ENCODE data around the gene FBL. TPM values are rescaled to one million over a fixed set of nuclear protein-coding genes. Genes with fewer than 3 reads are reported as not detected.

FBL gene
- total RNA-seq, 1 experiment from 2014 or later = 437 TPM

DNA sequence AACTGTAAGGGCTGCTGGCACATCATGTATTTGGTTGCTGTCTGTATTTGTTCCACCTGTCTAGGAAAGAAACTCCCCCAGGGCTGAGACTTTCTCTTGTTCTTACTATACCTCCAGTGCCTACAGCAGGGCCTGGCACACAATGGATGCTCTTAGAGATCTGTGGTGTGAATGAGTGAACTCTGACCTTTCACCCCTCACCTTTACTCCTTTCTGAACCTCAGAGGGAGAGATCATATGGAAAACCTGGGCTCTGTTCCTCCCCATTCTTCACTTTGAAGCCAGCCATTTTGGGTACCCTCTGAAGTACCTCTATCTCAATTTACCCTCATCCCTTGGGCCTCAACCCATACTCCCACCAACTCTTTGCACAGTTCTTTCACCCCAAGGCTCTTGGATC lies 15.3 kb downstream of the FBL start:
- Histone ChIP-seq H3K79me2 (ENCODE audit: low read depth) (no peaks in the 10 kb centered on the region), H4K20me1 (ENCODE audit: insufficient read depth) (no peaks in the 10 kb centered on the region), H3K4me3 (no peak overlapping the region), H3K36me3 (ENCODE audit: low read depth) (peaks cover 10% of the 10 kb centered on the region; the same call in 1 of the 2 replicates), H3K27me3 (ENCODE audit: insufficient read depth, low read depth) (no peaks in the 10 kb centered on the region), H3F3A (ENCODE audit: insufficient read depth, low read depth) (0 out of 2 replicates have a peak, but pooled peaks cover 3% of the 10 kb centered on the region), H3K4me2 (no peak overlapping the region), H3K4me1 (replicated peaks; ENCODE audit: insufficient read depth) (no peaks in the 10 kb centered on the region), H3K9me3 (ENCODE audit: insufficient read depth, low read depth) (no peaks in the 10 kb centered on the region), H2AFZ (no peak overlapping the region), H3K9me2 (ENCODE audit: insufficient read depth) (no peaks in the 10 kb centered on the region), H3K27ac (no peak overlapping the region)
- ChIA-PET POLR2A (ENCODE audit: unreplicated experiment) (no interaction called here), CTCF (no interaction called here)
- BruUV-seq (replicated peaks) = no TSS peak
- DNase-seq = no peak
- intact Hi-C loops (cut with micrococcal nuclease; ENCODE audit: unreplicated experiment) = no loop called here
- no peak for TF ChIP-seq EZH2 (IDR thresholded peaks at IDR 0.05; ENCODE audit: low read depth)
- no peak for TF ChIP-seq CTCF (conservative IDR thresholded peaks at IDR 0.05)

DNA sequence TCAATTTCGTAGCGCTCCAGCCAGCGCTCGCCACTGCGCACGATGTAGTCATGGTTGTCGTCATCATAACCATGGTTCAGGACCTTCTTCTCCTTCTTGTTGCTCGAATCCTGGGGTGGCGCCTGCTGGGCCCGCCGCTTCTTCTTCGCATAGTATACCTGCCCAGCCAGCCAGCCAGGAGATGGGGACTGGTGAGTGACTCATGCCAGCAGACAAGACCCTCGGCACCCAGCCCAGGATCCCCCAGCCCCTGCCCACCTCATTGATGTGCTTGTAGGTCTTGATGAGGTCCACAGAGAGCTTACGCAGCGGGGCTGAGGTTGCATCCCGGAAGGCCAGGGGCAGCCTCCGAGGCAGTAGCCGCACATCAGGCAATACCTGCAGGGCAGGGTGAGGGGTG lies 15.8 kb downstream of the FBL start:
- TF ChIP-seq EZH2 (IDR thresholded peaks at IDR 0.05; ENCODE audit: low read depth) (no peak), CTCF (conservative IDR thresholded peaks at IDR 0.05) (no peak)
- no TSS peak for BruUV-seq (replicated peaks)
- H4K20me1 ChIP-seq (ENCODE audit: insufficient read depth) = no peaks in the 10 kb centered on the region
- no peak for DNase-seq
- H3K79me2 ChIP-seq (ENCODE audit: low read depth) = no peaks in the 10 kb centered on the region
- H3K9me2 ChIP-seq (ENCODE audit: insufficient read depth) = no peaks in the 10 kb centered on the region
- H3F3A ChIP-seq (ENCODE audit: insufficient read depth, low read depth) = 0 out of 2 replicates have a peak, but pooled peaks cover 3% of the 10 kb centered on the region
- H3K4me1 ChIP-seq (replicated peaks; ENCODE audit: insufficient read depth) = no peaks in the 10 kb centered on the region
- no peak overlapping the region for H3K27ac ChIP-seq
- H3K27me3 ChIP-seq (ENCODE audit: insufficient read depth, low read depth) = no peaks in the 10 kb centered on the region
- ChIA-PET POLR2A (ENCODE audit: unreplicated experiment) (no interaction called here), CTCF (no interaction called here)
- no peak overlapping the region for H2AFZ ChIP-seq
- peaks cover 8% of the 10 kb centered on the region; the same call in 1 of the 2 replicates for H3K36me3 ChIP-seq (ENCODE audit: low read depth)
- no peaks in the 10 kb centered on the region for H3K9me3 ChIP-seq (ENCODE audit: insufficient read depth, low read depth)
- intact Hi-C loops (cut with micrococcal nuclease; ENCODE audit: unreplicated experiment) = no loop called here
- H3K4me3 ChIP-seq = no peak overlapping the region
- no peak overlapping the region for H3K4me2 ChIP-seq

DNA sequence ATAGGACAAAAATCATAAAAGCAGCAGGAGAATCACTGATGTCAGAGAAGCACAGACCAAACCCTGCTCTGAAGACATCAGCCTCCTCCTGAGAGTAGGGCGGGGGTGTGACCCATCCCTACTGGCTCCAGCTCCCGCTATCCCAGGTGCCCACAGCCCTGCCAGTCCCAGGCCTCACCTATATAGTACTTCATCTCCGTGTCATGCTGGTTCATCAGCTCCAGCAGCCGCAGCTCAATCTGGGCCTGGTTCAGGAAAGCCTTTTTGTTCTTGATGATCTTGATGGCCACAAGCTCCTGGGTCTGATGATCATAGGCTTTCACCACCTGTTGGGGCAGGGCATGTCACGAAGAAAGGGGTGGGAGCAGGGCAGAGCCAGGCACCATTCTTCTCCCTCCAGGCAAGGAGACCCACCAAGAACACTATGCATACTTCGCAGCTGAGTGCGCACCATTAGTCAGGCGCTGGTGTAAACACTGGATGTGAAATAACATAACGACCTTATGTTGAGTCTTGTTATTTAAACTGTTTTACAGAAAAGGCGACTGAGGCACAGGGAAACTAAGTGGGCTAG lies 16.4 kb downstream of the FBL start:
- intact Hi-C loops (cut with micrococcal nuclease; ENCODE audit: unreplicated experiment) = no loop called here
- peaks cover 8% of the 10 kb centered on the region; the same call in 1 of the 2 replicates for H3K36me3 ChIP-seq (ENCODE audit: low read depth)
- H3K4me3 ChIP-seq = no peak overlapping the region
- no peak overlapping the region for H3K27ac ChIP-seq
- H2AFZ ChIP-seq = no peak overlapping the region
- TF ChIP-seq EZH2 (IDR thresholded peaks at IDR 0.05; ENCODE audit: low read depth) (no peak), CTCF (conservative IDR thresholded peaks at IDR 0.05) (no peak)
- 0 out of 2 replicates have a peak, but pooled peaks cover 3% of the 10 kb centered on the region for H3F3A ChIP-seq (ENCODE audit: insufficient read depth, low read depth)
- no peaks in the 10 kb centered on the region for H4K20me1 ChIP-seq (ENCODE audit: insufficient read depth)
- no peaks in the 10 kb centered on the region for H3K9me3 ChIP-seq (ENCODE audit: insufficient read depth, low read depth)
- ChIA-PET CTCF (no interaction called here), POLR2A (ENCODE audit: unreplicated experiment) (no interaction called here)
- H3K27me3 ChIP-seq (ENCODE audit: insufficient read depth, low read depth) = no peaks in the 10 kb centered on the region
- no peaks in the 10 kb centered on the region for H3K9me2 ChIP-seq (ENCODE audit: insufficient read depth)
- H3K4me2 ChIP-seq = no peak overlapping the region
- no peak for DNase-seq
- BruUV-seq (replicated peaks) = no TSS peak
- no peaks in the 10 kb centered on the region for H3K4me1 ChIP-seq (replicated peaks; ENCODE audit: insufficient read depth)
- no peaks in the 10 kb centered on the region for H3K79me2 ChIP-seq (ENCODE audit: low read depth)

All from PC-9 (cell line).